Breast epithelium (tissue), 4 donors: Measurements from ENCODE around the gene MYH9. TPM values are rescaled to one million over a fixed set of nuclear protein-coding genes. Genes with fewer than 3 reads are reported as not detected.

Experiments
- DNase-seq, 2 donors: peaks; one replicate each; pipeline ENCODE4 v3.0.0-alpha.2; 2019; ENCODE audit warnings: low spot score in 2 of 2
- H3K27ac ChIP-seq, 2 donors: fragments of 200-600 bp; sonication (generic) in 1 of 2; one replicate each; pipeline ENCODE4 v1.5.1; 2016 to 2019; ENCODE audit warnings: mild to moderate bottlenecking in 1 of 2
- H3K27me3 ChIP-seq, 2 donors: fragments of 200-600 bp; sonication (generic) in 1 of 2; one replicate each; pipeline versions ENCODE4 v1.5.1 to v1.6.0; 2017 to 2019; ENCODE audit warnings: control low read depth in 1 of 2, mild to moderate bottlenecking in 1 of 2
- H3K36me3 ChIP-seq: fragments of 200-600 bp; one replicate; pipeline ENCODE4 v1.5.1; 2019
- H3K4me1 ChIP-seq, 2 donors: fragments of 200-600 bp; sonication (generic); one replicate each; pipeline ENCODE4 v1.5.1; 2016 to 2019; ENCODE audit warnings: control low read depth in 1 of 2
- H3K4me3 ChIP-seq, 3 donors: fragments of 200-600 bp; sonication (generic); 1 replicate in 2 of 3; 2 replicates in 1 of 3; pipeline ENCODE4 v1.5.1; 2016 to 2019; ENCODE audit warnings: mild to moderate bottlenecking in 3 of 3, moderate library complexity in 2 of 3
- H3K9me3 ChIP-seq, 2 donors: fragments of 200-600 bp; sonication (generic) in 1 of 2; one replicate each; pipeline ENCODE4 v1.5.1; 2016 to 2019; ENCODE audit warnings: control low read depth in 1 of 2
- CTCF ChIP-seq, 3 donors: fragments of 450-650 bp; IDR thresholded peaks; one replicate each; pipeline ENCODE4 v1.5.1; 2016 to 2017; ENCODE audit warnings: antibody characterized with exemption in 3 of 3, mild to moderate bottlenecking in 3 of 3, moderate library complexity in 3 of 3
- POLR2A ChIP-seq: fragments of 450-650 bp; IDR thresholded peaks from one replicate; pipeline ENCODE4 v1.6.1; 2016; ENCODE audit warnings: antibody characterized with exemption, mild to moderate bottlenecking, moderate library complexity
- POLR2AphosphoS5 ChIP-seq, 3 donors: sonication (generic); formaldehyde crosslinking; IDR thresholded peaks; one replicate each; pipeline ENCODE4 v1.6.1; 2017; ENCODE audit warnings: antibody characterized with exemption in 3 of 3
- intact Hi-C: fragments of 100-400 bp; cut with DNase I; formaldehyde crosslinking; loops from one replicate; pipeline ENCODE4 v1.15.1; 2023; ENCODE audit warnings: low total_unique reads
- total RNA-seq, 3 donors: library from RNA; depleted of rRNA; stranded (reverse); fragments of >200 nt; gene quantifications; one replicate each; pipeline ENCODE4 v1.1.0, GENCODE V29; 2016

The MYH9 gene
- total RNA-seq, 3 donors from 2014 or later: 169 to 392 (median 268) TPM

- no peaks in the 10 kb centered on the region for H3K36me3 ChIP-seq
- TF ChIP-seq POLR2A (no peak), POLR2AphosphoS5 (IDR thresholded peaks at IDR 0.05) (peak; percentile 52 to 76 (median 55)), CTCF (IDR thresholded peaks at IDR 0.05) (peak in 1 of 3 donors; percentile 11)
- intact Hi-C loops: no loop called here
- H3K4me3 ChIP-seq: peak overlapping the region in 1 of 3 donors; percentile 44
- H3K27ac ChIP-seq: peak overlapping the region; percentile 96 to 97
- DNase-seq: peak in 1 of 2 donors; percentile 96
- H3K27me3 ChIP-seq: no peaks in the 10 kb centered on the region
- no peaks in the 10 kb centered on the region for H3K9me3 ChIP-seq
- H3K4me1 ChIP-seq: peaks cover 48 to 78% of the 10 kb centered on the region in 2 donors
These were observed 56.4 kb downstream of the MYH9 start for GRCh38 chr22:36331306-36331911.

- H3K27me3 ChIP-seq: no peaks in the 10 kb centered on the region
- DNase-seq: no peak
- H3K9me3 ChIP-seq: no peaks in the 10 kb centered on the region
- peak overlapping the region; percentile 96 to 97 for H3K27ac ChIP-seq
- TF ChIP-seq POLR2AphosphoS5 (IDR thresholded peaks at IDR 0.05) (peak; percentile 12 to 31 (median 26)), POLR2A (no peak)
- intact Hi-C loops: no loop called here
- H3K36me3 ChIP-seq: no peaks in the 10 kb centered on the region
- peak overlapping the region in 2 of 3 donors; percentile 11 to 44 for H3K4me3 ChIP-seq
- peaks cover 48 to 75% of the 10 kb centered on the region in 2 donors for H3K4me1 ChIP-seq
These were observed 57.0 kb downstream of the MYH9 start for GRCh38 chr22:36330655-36331305.

GRCh38 chr22:36330127-36330526 is 57.6 kb downstream of the MYH9 start:
- Histone ChIP-seq H3K36me3 (no peaks in the 10 kb centered on the region), H3K4me1 (peaks cover 48 to 75% of the 10 kb centered on the region in 2 donors), H3K9me3 (no peaks in the 10 kb centered on the region), H3K27me3 (no peaks in the 10 kb centered on the region), H3K4me3 (peak overlapping the region in 2 of 3 donors; percentile 11 to 44), H3K27ac (peak overlapping the region; percentile 96 to 97)
- intact Hi-C loops: no loop called here
- TF ChIP-seq POLR2AphosphoS5 (IDR thresholded peaks at IDR 0.05): no peak
- no peak for TF ChIP-seq CTCF (IDR thresholded peaks at IDR 0.05)
- TF ChIP-seq POLR2A: no peak
- no peak for DNase-seq

- H3K36me3 ChIP-seq: no peaks in the 10 kb centered on the region
- peaks cover 49 to 74% of the 10 kb centered on the region in 2 donors for H3K4me1 ChIP-seq
- H3K4me3 ChIP-seq: peak overlapping the region in 2 of 3 donors; percentile 20 to 44
- peak; percentile 81 to 97 for DNase-seq
- no peaks in the 10 kb centered on the region for H3K9me3 ChIP-seq
- intact Hi-C loops: loop anchor here (10.0 kb wide), 1 partner anchor 45 kb away; no protein-coding TSS in a partner anchor
- TF ChIP-seq POLR2A: peak; percentile 13
- peak; percentile 37 to 86 (median 48) for TF ChIP-seq POLR2AphosphoS5 (IDR thresholded peaks at IDR 0.05)
- no peak for TF ChIP-seq CTCF (IDR thresholded peaks at IDR 0.05)
- H3K27ac ChIP-seq: peak overlapping the region; percentile 96 to 97
- H3K27me3 ChIP-seq: no peaks in the 10 kb centered on the region
These were observed 58.3 kb downstream of the MYH9 start for GRCh38 chr22:36329254-36330078.

GRCh38 chr22:36328635-36329253 is 59.0 kb downstream of the MYH9 start:
- H3K27ac ChIP-seq: peak overlapping the region; percentile 96 to 97
- no peaks in the 10 kb centered on the region for H3K27me3 ChIP-seq
- intact Hi-C loops: loop anchor here (10.0 kb wide), 1 partner anchor 46 kb away; no protein-coding TSS in a partner anchor
- peak; percentile 78 to 81 for DNase-seq
- peaks cover 56 to 74% of the 10 kb centered on the region in 2 donors for H3K4me1 ChIP-seq
- no peaks in the 10 kb centered on the region for H3K36me3 ChIP-seq
- H3K4me3 ChIP-seq: peak overlapping the region in 2 of 3 donors; percentile 20 to 44
- TF ChIP-seq POLR2AphosphoS5 (IDR thresholded peaks at IDR 0.05) (peak; percentile 64 to 86 (median 68)), CTCF (IDR thresholded peaks at IDR 0.05) (no peak)
- no peaks in the 10 kb centered on the region for H3K9me3 ChIP-seq
